PC-9 (cell line): Measurements from ENCODE around the gene VDAC2. TPM values are rescaled to one million over a fixed set of nuclear protein-coding genes. Genes with fewer than 3 reads are reported as not detected.
"Not testable (repeated sequence)": the region's sequence is repeated elsewhere in the genome, so short reads cannot be mapped to it uniquely, and the experiment has no call there.

Experiments used
- BruUV-seq: library from RNA; stranded (reverse); fragments of 400-500 nt; replicated peaks from 2 replicates; lab custom pipeline; 2021; lab: Mats Ljungman, UMichigan
- CTCF ChIA-PET: fragments of 300-600 bp; sonication (Branson Sonifier 250); formaldehyde crosslinking; loops from one replicate; lab custom pipeline; 2022; ENCODE audit warnings: antibody characterized with exemption; lab: Charles Lee
- POLR2A ChIA-PET: fragments of 300-600 bp; sonication (Branson Sonifier 250); formaldehyde crosslinking; loops from one replicate; lab custom pipeline; 2022; ENCODE audit warnings: antibody characterized with exemption; ENCODE audit not compliant: unreplicated experiment; lab: Charles Lee
- DNase-seq, 2 experiments: peaks; one replicate each; pipeline versions ENCODE4 v3.0.0 to v3.0.0-alpha.2; 2015 to 2022; ENCODE audit warnings: mixed read lengths in 1 of 2
- H2AFZ ChIP-seq: fragments of 200-600 bp; sonication (generic); 2 replicates; pipeline ENCODE4 v1.8.1; 2017; ENCODE audit warnings: antibody characterized with exemption
- H3F3A ChIP-seq: fragments of 200-600 bp; sonication (generic); 2 replicates; pipeline ENCODE4 v1.8.1; 2017; ENCODE audit warnings: antibody characterized with exemption, mild to moderate bottlenecking, low read depth; ENCODE audit not compliant: insufficient read depth
- H3K27ac ChIP-seq: fragments of 200-600 bp; sonication (generic); 2 replicates; pipeline ENCODE4 v1.6.1; 2016; ENCODE audit warnings: mixed run types
- H3K27me3 ChIP-seq: fragments of 200-600 bp; sonication (generic); 2 replicates; pipeline ENCODE4 v1.6.1; 2016; ENCODE audit warnings: low read depth, mixed run types; ENCODE audit not compliant: insufficient read depth
- H3K36me3 ChIP-seq: fragments of 200-600 bp; sonication (generic); 2 replicates; pipeline ENCODE4 v1.6.1; 2016; ENCODE audit warnings: low read depth, mixed run types
- H3K4me1 ChIP-seq: fragments of 200-600 bp; sonication (generic); replicated peaks from 2 replicates; pipeline ENCODE4 v1.6.1; 2016; ENCODE audit warnings: mixed run types; ENCODE audit not compliant: insufficient read depth
- H3K4me2 ChIP-seq: fragments of 200-600 bp; sonication (generic); 2 replicates; pipeline ENCODE4 v1.6.1; 2017; ENCODE audit warnings: mixed run types
- H3K4me3 ChIP-seq: fragments of 200-600 bp; sonication (generic); 2 replicates; pipeline ENCODE4 v1.6.1; 2016; ENCODE audit warnings: mixed run types
- H3K79me2 ChIP-seq: fragments of 200-600 bp; sonication (generic); 2 replicates; pipeline ENCODE4 v1.6.1; 2017; ENCODE audit warnings: low read depth, mixed run types
- H3K9me2 ChIP-seq: fragments of 200-600 bp; sonication (generic); 2 replicates; pipeline ENCODE4 v1.8.1; 2017; ENCODE audit warnings: mild to moderate bottlenecking; ENCODE audit not compliant: insufficient read depth
- H3K9me3 ChIP-seq: fragments of 200-600 bp; sonication (generic); 2 replicates; pipeline ENCODE4 v1.8.1; 2016; ENCODE audit warnings: low read depth; ENCODE audit not compliant: insufficient read depth
- H4K20me1 ChIP-seq: fragments of 200-600 bp; sonication (generic); 2 replicates; pipeline ENCODE4 v1.8.1; 2017; ENCODE audit not compliant: insufficient read depth
- EZH2 ChIP-seq: fragments of 200-600 bp; sonication (generic); IDR thresholded peaks from 2 replicates; pipeline ENCODE4 v1.8.0; 2017; ENCODE audit warnings: antibody characterized with exemption, low read depth
- intact Hi-C: fragments of 100-400 bp; cut with micrococcal nuclease; formaldehyde crosslinking; loops from one replicate; pipeline ENCODE4 v1.10.0; 2022; ENCODE audit not compliant: unreplicated experiment
- total RNA-seq: library from RNA; stranded (reverse); gene quantifications from 2 replicates; pipeline ENCODE4 v1.2.3, GENCODE V29; 2021
- TF ChIP-seq, protein P1 (sequence below): fragments of 200-600 bp; sonication (generic); conservative IDR thresholded peaks from 2 replicates; pipeline ENCODE4 v1.6.1; 2017; ENCODE audit warnings: mixed run types, antibody characterized with exemption, mild to moderate bottlenecking, moderate library complexity

Gene VDAC2
- total RNA-seq, 1 experiment from 2014 or later, result 243 TPM

DNA sequence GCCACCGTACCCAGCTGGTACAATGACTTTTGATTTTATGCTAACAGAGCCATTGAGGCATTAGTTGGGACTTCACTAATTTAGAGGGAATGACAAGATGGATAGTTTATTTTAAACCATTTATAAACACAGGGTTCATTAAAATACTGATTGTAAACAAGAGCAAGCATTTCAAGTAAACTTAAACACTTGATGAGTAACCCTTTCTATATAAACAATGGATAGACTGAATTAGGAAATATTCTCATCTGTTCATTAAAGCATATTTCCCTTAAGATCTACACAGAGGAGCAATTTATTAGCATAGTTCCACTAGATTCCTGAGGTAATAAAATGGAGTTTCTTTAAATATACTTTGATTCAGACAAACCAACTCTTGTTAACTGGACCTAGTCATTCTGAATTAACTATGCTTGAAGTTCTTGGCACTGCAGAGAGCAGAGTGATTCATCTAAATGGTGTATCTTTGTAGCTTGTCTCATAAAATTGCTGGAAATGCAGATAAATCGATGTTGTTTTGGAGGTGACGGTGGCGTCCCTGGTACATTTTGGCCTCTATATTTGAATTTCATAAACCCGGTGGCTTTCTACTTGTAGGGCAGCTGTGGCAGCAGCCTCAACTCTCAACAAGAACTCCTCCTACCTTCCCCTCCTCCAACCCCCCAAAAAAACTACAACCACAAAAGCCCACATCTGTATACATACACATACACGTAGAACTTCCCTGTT, 15.4 kb upstream of the VDAC2 start:
- CTCF ChIA-PET, result interaction anchor here (0.7 to 1.1 kb wide), 2 partner anchors 30 to 48 kb away, joined by 3 to 13 read pairs; no protein-coding TSS in a partner anchor
- Histone ChIP-seq H3K36me3 (no peaks in the 10 kb centered on the region), H3K27me3 (no peaks in the 10 kb centered on the region), H3K4me3 (no peak overlapping the region), H4K20me1 (no peaks in the 10 kb centered on the region), H3F3A (peaks cover 30% of the 10 kb centered on the region), H3K9me2 (no peaks in the 10 kb centered on the region), H3K79me2 (no peaks in the 10 kb centered on the region), H3K4me1 (peaks cover 36% of the 10 kb centered on the region), H3K4me2 (no peak overlapping the region), H2AFZ (no peak overlapping the region), H3K27ac (no peak overlapping the region), H3K9me3 (no peaks in the 10 kb centered on the region)
- POLR2A ChIA-PET, result interaction anchor here (0.7 kb wide), 2 partner anchors 17 to 89 kb away, joined by 12 to 29 read pairs; no protein-coding TSS in a partner anchor
- TF ChIP-seq, protein P1, sequence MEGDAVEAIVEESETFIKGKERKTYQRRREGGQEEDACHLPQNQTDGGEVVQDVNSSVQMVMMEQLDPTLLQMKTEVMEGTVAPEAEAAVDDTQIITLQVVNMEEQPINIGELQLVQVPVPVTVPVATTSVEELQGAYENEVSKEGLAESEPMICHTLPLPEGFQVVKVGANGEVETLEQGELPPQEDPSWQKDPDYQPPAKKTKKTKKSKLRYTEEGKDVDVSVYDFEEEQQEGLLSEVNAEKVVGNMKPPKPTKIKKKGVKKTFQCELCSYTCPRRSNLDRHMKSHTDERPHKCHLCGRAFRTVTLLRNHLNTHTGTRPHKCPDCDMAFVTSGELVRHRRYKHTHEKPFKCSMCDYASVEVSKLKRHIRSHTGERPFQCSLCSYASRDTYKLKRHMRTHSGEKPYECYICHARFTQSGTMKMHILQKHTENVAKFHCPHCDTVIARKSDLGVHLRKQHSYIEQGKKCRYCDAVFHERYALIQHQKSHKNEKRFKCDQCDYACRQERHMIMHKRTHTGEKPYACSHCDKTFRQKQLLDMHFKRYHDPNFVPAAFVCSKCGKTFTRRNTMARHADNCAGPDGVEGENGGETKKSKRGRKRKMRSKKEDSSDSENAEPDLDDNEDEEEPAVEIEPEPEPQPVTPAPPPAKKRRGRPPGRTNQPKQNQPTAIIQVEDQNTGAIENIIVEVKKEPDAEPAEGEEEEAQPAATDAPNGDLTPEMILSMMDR, result no peak
- no peak for TF ChIP-seq EZH2
- BruUV-seq, result no TSS peak
- intact Hi-C loops, result no loop called here
- peak in 1 of 2 experiments; percentile 57 for DNase-seq

DNA sequence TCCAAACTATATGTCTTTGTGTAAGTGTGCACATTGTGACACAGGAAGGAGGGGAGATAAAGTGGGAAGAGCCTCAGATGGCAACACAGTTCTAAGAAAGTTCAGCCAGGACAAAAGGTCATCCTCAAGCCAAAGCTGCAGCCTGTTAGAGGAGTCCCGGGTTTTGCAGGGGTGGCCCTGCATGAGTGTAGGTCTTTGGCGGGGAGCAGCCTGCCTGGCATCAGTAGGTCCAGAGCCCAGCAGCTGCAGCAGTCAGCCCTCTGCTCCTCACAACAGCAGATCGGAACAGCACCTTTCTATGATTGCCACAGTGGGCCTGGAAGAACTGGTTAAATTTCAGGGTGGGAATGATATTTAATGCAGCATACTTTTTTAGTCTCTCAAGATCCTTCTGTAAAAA, 13.5 kb upstream of the VDAC2 start:
- Histone ChIP-seq H3K27ac (no peak overlapping the region), H3K79me2 (no peaks in the 10 kb centered on the region), H3K27me3 (no peaks in the 10 kb centered on the region), H3K9me3 (no peaks in the 10 kb centered on the region), H4K20me1 (no peaks in the 10 kb centered on the region), H3K9me2 (no peaks in the 10 kb centered on the region), H3K4me1 (peaks cover 34% of the 10 kb centered on the region), H3K4me2 (no peak overlapping the region), H3K36me3 (no peaks in the 10 kb centered on the region), H2AFZ (no peak overlapping the region), H3K4me3 (no peak overlapping the region), H3F3A (peaks cover 18% of the 10 kb centered on the region)
- intact Hi-C loops, result no loop called here
- ChIA-PET CTCF (no interaction called here), POLR2A (interaction anchor here (0.6 kb wide), 1 partner anchor 84 kb away, joined by 11 read pairs; no protein-coding TSS in a partner anchor)
- no TSS peak for BruUV-seq
- DNase-seq, result no peak
- TF ChIP-seq EZH2, result no peak
- TF ChIP-seq, protein P1, result no peak

DNA sequence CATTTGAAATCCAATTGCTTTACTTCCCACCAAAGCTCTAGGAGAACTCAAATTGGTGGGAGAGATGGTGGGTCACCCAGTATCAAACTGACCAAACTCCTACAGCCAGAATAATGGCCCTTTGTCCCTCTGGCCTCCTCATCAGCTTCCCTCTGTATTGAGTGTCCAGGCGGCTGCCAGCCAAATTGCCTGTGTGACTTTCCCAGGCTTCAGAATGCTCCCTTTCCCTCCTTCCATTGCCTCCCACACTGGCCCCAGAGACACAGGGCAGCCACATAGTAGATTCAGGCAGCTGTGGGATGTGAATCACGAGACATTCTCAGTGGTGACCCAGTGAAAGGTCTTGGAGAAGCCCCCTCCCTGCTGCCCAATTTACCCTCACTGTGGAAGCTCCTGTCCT, 12.7 kb upstream of the VDAC2 start:
- H3K9me2 ChIP-seq, result no peaks in the 10 kb centered on the region
- no TSS peak for BruUV-seq
- H3K27ac ChIP-seq, result no peak overlapping the region
- CTCF ChIA-PET, result no interaction called here
- H3F3A ChIP-seq, result peaks cover 11% of the 10 kb centered on the region; the same call in 1 of the 2 replicates
- POLR2A ChIA-PET, result no interaction called here
- TF ChIP-seq EZH2, result no peak
- TF ChIP-seq, protein P1, result no peak
- no peak overlapping the region for H2AFZ ChIP-seq
- H3K4me1 ChIP-seq, result peaks cover 34% of the 10 kb centered on the region
- H4K20me1 ChIP-seq, result no peaks in the 10 kb centered on the region
- no peak overlapping the region for H3K4me2 ChIP-seq
- H3K79me2 ChIP-seq, result no peaks in the 10 kb centered on the region
- H3K9me3 ChIP-seq, result no peaks in the 10 kb centered on the region
- DNase-seq, result no peak
- no peaks in the 10 kb centered on the region for H3K36me3 ChIP-seq
- intact Hi-C loops, result no loop called here
- no peak overlapping the region for H3K4me3 ChIP-seq
- H3K27me3 ChIP-seq, result no peaks in the 10 kb centered on the region

DNA sequence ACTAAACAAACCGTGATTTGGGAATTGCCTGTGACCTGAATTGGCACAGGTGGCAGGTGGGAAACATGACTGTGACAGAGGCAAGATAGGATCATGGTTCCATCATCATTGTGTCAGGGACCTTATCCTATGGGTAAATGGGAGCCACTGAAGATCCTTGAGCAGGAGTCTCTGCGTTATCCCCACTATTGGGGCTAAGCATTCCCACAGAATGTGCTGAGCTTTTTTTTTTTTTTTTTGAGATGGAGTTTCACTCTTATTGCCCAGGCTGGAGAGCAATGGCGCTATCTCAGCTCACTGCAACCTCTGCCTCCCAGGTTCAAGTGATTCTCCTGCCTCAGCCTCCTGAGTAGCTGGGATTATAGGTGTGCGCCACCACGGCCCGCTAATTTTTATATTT, 10.6 kb upstream of the VDAC2 start:
- H3K79me2 ChIP-seq, H3K9me2 ChIP-seq, H3K27ac ChIP-seq, BruUV-seq, H3F3A ChIP-seq, H4K20me1 ChIP-seq, H3K36me3 ChIP-seq, H3K9me3 ChIP-seq, H2AFZ ChIP-seq, CTCF ChIA-PET, DNase-seq, POLR2A ChIA-PET, H3K4me3 ChIP-seq, H3K27me3 ChIP-seq, intact Hi-C loops, H3K4me2 ChIP-seq: not testable (repeated sequence)
- peaks cover 28% of the 10 kb centered on the region for H3K4me1 ChIP-seq
